ENCODE measurements around the gene RSKR. TPM values are rescaled to one million over a fixed set of nuclear protein-coding genes. Genes with fewer than 3 reads are reported as not detected.
A peak's percentile ranks its signal among the peaks of the same experiment; 100 is the strongest.

RSKR gene
- total and polyA plus RNA-seq, 9 of the 15 experiments (the other 6 are each of a cell fraction or from before 2014, with no cell fraction given): 1.4 to 42.3 (median 16.2) TPM

DNA sequence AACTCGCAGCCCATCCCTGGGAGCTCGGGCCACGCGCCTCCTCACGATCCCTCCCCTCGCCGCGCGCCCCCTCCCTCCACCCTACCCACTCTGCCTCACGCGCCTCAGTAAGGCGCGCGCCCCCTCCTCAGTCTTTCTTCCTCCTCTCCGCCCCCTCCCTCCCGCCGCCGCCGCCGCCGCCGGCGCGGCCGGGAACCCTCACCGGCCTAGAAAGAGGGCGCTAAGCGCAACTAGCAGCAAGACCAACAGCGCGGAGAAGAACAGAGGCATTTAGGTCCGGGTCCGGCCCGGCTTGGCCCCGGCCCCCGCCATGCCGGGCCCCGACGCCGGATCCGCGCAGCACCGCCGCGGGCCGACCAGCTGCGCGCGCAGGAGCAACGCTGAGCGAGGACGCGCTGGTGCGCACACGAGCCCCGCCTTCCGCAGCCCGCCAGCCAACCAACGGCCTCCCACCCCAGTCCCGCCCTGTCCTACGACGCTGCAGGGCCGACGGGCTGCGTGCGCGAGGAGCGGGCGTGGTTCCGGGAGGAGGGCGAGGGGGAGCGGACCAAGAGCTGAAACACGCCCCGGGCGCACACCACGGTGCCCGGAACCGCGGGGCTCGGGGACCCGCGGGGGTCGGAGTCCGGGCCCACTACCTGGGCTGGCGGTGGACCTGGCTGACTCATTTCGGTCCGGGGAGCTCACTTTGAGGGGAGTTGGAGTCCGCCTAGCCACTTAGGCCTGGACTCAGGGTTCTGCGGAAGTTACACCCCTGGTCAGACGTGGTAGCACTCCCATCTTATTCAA lies 31.0 kb upstream of the RSKR start, which contains the start of gene BLTP2 (continued):
- TF ChIP-seq, protein P1, sequence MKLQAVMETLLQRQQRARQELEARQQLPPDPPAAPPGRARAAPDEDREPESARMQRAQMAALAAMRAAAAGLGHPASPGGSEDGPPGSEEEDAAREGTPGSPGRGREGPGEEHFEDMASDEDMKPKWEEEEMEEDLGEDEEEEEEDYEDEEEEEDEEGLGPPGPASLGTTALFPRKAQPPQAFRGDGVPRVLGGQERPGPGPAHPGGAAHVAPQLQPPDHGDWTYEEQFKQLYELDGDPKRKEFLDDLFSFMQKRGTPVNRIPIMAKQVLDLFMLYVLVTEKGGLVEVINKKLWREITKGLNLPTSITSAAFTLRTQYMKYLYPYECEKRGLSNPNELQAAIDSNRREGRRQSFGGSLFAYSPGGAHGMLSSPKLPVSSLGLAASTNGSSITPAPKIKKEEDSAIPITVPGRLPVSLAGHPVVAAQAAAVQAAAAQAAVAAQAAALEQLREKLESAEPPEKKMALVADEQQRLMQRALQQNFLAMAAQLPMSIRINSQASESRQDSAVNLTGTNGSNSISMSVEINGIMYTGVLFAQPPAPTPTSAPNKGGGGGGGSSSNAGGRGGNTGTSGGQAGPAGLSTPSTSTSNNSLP (IDR thresholded peaks at IDR 0.05; ENCODE audit: borderline replicate concordance, low read depth, low read length): no peak
- TF ChIP-seq SMAD1 (IDR thresholded peaks at IDR 0.05; ENCODE audit: low read depth, low read length, partially characterized antibody) (peak; percentile 87), PHF20 (IDR thresholded peaks at IDR 0.05; ENCODE audit: partially characterized antibody) (peak; percentile 89), FOXK1 (CRISPR knock-in tag; IDR thresholded peaks at IDR 0.05; ENCODE audit: borderline replicate concordance) (no peak), GABPB1 (CRISPR knock-in tag; IDR thresholded peaks at IDR 0.05) (peak; percentile 88), SUPT5H (IDR thresholded peaks at IDR 0.05) (peak; percentile 90), RHOXF2B (CRISPR knock-in tag; conservative IDR thresholded peaks at IDR 0.05) (no peak), NFRKB (IDR thresholded peaks at IDR 0.05; ENCODE audit: low read depth) (0 out of 2 replicates have a peak, but pooled peaks have one; percentile 24), POLR2G (IDR thresholded peaks at IDR 0.05; ENCODE audit: low read depth, low read length) (peak; percentile 94), MYC (IDR thresholded peaks at IDR 0.05; ENCODE audit: low read depth, low read length) (peak; percentile 91), MYC (CRISPR knock-in tag; IDR thresholded peaks at IDR 0.05; ENCODE audit: borderline replicate concordance, low read depth) (peak; percentile 51; the same call in 1 of the 2 replicates), ZNF12 (CRISPR knock-in tag; IDR thresholded peaks at IDR 0.05) (no peak), CXXC5 (CRISPR knock-in tag; IDR thresholded peaks at IDR 0.05) (peak; percentile 100), ZC3H8 (IDR thresholded peaks at IDR 0.05) (no peak), HNRNPLL (IDR thresholded peaks at IDR 0.05; ENCODE audit: low read depth, low read length, poor library complexity, severe bottlenecking) (peak; percentile 89)
- TF ChIP-seq, protein P2, sequence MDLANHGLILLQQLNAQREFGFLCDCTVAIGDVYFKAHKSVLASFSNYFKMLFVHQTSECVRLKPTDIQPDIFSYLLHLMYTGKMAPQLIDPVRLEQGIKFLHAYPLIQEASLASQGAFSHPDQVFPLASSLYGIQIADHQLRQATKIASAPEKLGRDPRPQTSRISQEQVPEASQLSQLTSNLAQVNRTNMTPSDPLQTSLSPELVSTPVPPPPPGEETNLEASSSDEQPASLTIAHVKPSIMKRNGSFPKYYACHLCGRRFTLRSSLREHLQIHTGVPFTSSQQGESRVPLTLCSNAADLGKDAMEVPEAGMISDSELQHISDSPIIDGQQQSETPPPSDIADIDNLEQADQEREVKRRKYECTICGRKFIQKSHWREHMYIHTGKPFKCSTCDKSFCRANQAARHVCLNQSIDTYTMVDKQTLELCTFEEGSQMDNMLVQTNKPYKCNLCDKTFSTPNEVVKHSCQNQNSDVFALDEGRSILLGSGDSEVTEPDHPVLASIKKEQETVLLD (IDR thresholded peaks at IDR 0.05): peak; percentile 32; the same call in 1 of the 2 replicates
- TF ChIP-seq, protein P3, sequence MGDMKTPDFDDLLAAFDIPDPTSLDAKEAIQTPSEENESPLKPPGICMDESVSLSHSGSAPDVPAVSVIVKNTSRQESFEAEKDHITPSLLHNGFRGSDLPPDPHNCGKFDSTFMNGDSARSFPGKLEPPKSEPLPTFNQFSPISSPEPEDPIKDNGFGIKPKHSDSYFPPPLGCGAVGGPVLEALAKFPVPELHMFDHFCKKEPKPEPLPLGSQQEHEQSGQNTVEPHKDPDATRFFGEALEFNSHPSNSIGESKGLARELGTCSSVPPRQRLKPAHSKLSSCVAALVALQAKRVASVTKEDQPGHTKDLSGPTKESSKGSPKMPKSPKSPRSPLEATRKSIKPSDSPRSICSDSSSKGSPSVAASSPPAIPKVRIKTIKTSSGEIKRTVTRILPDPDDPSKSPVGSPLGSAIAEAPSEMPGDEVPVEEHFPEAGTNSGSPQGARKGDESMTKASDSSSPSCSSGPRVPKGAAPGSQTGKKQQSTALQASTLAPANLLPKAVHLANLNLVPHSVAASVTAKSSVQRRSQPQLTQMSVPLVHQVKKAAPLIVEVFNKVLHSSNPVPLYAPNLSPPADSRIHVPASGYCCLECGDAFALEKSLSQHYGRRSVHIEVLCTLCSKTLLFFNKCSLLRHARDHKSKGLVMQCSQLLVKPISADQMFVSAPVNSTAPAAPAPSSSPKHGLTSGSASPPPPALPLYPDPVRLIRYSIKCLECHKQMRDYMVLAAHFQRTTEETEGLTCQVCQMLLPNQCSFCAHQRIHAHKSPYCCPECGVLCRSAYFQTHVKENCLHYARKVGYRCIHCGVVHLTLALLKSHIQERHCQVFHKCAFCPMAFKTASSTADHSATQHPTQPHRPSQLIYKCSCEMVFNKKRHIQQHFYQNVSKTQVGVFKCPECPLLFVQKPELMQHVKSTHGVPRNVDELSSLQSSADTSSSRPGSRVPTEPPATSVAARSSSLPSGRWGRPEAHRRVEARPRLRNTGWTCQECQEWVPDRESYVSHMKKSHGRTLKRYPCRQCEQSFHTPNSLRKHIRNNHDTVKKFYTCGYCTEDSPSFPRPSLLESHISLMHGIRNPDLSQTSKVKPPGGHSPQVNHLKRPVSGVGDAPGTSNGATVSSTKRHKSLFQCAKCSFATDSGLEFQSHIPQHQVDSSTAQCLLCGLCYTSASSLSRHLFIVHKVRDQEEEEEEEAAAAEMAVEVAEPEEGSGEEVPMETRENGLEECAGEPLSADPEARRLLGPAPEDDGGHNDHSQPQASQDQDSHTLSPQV (IDR thresholded peaks at IDR 0.05): peak; percentile 79
- TF ChIP-seq, protein P4, sequence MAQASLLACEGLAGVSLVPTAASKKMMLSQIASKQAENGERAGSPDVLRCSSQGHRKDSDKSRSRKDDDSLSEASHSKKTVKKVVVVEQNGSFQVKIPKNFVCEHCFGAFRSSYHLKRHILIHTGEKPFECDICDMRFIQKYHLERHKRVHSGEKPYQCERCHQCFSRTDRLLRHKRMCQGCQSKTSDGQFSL (CRISPR knock-in tag; IDR thresholded peaks at IDR 0.05): peak; percentile 81
- TF ChIP-seq, protein P4 (tag; IDR thresholded peaks at IDR 0.05): 0 out of 4 replicates have a peak, but pooled peaks of 1 of the 2 experiments have one; percentile 26
- TF ChIP-seq, protein P5, sequence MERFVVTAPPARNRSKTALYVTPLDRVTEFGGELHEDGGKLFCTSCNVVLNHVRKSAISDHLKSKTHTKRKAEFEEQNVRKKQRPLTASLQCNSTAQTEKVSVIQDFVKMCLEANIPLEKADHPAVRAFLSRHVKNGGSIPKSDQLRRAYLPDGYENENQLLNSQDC (CRISPR knock-in tag; IDR thresholded peaks at IDR 0.05): peak; percentile 80; the same call in 1 of the 2 replicates

Data from K562 (cell line).